Measurements from ENCODE around the gene RIN2.
A peak's percentile ranks its signal among the peaks of the same experiment; 100 is the strongest.
"Not testable (repeated sequence)": the region's sequence is repeated elsewhere in the genome, so short reads cannot be mapped to it uniquely, and the experiment has no call there.

RIN2 gene

DNA sequence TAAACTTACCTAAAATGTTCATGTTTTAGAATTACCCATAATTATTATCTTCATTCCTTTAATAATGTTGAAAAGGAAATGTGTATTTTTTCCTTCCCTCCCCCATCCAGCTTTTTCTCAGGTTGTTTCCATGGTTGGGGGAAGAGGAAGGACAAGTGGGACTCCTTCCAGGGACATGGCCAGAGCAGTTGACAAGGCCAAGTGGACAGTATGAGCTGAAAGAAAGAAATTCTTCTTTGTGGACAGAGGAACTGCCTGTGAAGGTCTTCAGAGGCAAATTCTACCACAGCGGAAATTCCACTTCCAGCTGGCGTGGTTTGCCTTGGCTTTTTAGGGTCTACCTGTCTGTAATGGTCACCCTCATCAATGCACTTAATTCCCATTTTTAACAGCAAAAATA is 33.8 kb downstream of the RIN2 start:
- no peak for DNase-seq

- DNase-seq, result no peak
Measured at GRCh38 chr20:19793716-19794115, 35.7 kb downstream of the RIN2 start.

- no peak for DNase-seq
Measured at GRCh38 chr20:19794941-19795340, 36.9 kb downstream of the RIN2 start.

GRCh38 chr20:19799325-19799724 is 41.3 kb downstream of the RIN2 start:
- no peak for DNase-seq

DNA sequence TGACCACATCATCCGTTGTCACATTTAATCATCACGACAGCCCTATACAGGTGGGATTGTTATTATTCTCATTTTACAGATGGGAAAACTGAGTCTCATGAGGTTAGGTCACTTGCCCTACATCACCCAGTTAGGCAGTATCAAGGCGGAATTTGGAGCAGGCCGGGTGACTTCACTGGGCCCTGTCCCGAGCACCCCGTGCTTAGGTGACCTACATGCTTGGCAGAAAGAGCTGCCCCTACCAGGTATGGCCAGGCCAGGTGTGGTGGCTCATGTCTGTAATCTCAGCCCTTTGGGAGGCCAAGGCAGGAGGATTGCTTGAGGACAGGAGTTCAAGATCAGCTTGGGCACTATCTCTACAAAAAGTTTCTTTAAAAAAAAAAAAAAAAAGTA is 44.0 kb downstream of the RIN2 start:
- no peak for DNase-seq

DNA sequence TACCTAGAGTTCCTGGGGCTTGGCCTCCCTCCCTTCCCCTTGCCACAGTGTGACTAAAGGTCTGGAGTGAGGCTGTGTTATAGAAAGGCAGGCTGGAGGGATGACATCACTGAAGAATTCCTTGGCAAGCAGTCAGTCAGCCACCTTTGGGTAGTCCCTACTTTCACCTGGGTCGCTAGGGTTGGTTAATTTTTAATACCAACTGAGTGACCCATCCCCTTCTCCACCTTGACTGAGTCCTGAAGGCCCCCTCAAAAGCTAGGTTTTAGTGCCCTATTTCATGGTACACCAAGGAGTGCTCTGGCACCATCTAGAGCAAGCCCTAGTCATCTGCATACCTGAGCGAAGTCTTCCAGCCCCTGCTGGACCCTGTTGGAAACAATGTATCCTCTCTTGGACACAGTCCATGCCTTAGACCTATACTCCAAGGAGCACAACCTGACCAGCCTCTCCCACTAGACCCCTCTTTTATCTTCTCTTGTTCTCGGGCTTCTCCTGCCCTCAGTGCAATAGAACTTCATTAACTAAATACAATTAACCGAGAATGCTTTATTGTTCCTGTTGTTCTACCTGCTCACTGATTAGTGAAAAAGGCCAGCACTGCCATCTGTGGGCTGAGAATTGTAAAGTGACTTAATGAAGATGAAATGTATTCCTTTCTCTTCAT is 44.6 kb downstream of the RIN2 start:
- no peak for DNase-seq

DNA sequence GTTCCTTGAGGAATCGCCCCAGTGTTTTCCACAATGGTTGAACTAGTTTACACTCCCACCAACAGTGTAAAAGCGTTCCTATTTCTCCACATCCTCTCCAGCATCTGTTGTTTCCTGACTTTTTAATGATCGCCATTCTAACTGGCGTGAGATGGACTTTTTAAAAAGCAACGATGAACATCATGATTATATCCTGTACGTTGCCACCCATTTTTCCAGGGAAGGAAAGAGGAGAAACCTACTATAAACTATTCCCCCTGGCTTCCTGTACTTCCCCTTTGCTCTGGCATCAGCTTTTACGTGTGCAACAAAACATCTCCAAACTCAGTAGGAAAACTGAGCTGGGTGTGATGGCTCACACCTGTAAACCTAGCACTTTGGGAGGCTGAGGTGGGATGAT is 48.2 kb downstream of the RIN2 start:
- DNase-seq, result not testable (repeated sequence)

DNA sequence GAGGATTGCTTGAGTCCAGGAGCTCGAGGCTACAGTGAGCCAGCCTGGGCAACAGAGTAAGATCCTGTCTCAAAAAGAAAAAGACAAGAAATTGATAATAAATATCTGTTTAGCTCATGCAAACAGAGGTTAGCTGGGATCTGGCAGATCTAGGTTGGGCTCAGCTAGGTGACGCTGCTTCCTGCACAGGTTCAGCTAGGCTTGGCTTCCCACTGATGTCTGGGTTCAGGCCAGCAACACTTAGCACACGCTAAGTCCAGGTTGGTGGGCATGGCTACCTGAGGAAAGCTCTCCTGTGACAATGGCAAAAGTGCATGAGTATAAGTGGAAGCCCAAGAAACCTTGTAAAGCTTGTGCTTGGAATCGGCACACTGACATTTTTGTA is 48.7 kb downstream of the RIN2 start:
- no peak for DNase-seq

DNA sequence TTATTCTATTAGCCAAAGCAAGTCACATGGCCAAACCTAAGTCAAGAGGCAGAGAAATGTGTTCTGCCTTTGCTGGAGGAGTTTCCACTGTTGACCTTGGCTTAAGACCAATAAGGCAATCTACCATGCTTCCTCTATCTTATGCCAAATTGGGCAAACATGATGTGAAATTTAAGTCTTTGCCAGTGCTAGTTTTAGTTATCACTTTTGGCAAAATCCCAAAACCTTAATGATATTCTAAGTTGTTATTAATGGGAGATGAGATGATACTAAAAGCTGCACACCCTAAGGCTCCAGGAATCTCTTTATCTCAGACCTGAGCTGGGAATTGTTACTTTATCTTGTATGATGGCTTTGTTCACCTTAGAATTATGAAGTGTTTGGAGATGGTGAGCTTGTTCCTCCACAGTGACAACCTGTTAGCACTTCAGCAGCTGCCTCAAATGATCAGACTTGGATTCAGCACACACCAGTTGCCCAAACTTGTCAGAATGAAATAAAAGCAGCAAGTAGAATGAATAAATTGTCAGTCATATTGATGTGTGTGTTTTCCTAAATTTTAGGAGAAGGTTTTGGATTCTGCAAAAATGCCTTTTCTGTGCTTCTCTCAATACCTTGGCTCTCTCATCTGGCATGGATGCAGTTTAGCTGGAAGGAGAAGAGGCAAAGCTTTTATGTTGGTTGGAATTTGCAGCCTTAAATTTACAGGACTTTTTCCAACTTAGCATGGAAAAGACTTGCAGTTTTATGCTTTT is 49.3 kb downstream of the RIN2 start:
- DNase-seq, result peak; percentile 89

All from NCI-H446 treated with DMSO at 0.1 percent for 48 hours (cell line).